A549 treated with GW870086 at 1 μM for 4 hours (cell line): Measurements from ENCODE around the gene NIF3L1. TPM values are rescaled to one million over a fixed set of nuclear protein-coding genes. Genes with fewer than 3 reads are reported as not detected.

ENCODE experiments used
- total RNA-seq: library from RNA; stranded (reverse); fragments of 200-300 nt; extraction: Qiagen RNA extraction; gene quantifications from 5 replicates; pipeline ENCODE4 v1.2.3, GENCODE V29; 2022; ENCODE audit warnings: low read depth

NIF3L1 gene
- 35.9 to 39.3 TPM (median 37.5 TPM) in 5 replicates for total RNA-seq

GRCh38 chr2:200888704-200889625 is at the start of gene NIF3L1, which contains the start of gene PPIL3:
Gene NIF3L1 (plus strand): TSS chr2:200889371. CDS start chr2:200891944, 2,573 bp downstream.
Gene PPIL3 (minus strand): TSS chr2:200889077. CDS start chr2:200887615, 1,462 bp downstream.

GRCh38 chr2:200864176-200865034 is 24.8 kb upstream of the NIF3L1 start, which contains the start of gene CLK1:
Gene CLK1 (minus strand): TSS chr2:200864658. CDS start chr2:200861862, 2,796 bp downstream.

Other genes with a start within 250 kb of the NIF3L1 start
- gene BZW1, start 77.5 kb upstream of the NIF3L1 start, total RNA-seq = 363 to 728 TPM (median 495 TPM) in 5 replicates
- 29.2 to 40.7 TPM (median 34.4 TPM) in 5 replicates for gene CLK1, start 24.7 kb upstream of the NIF3L1 start, total RNA-seq
- gene PPIL3, start 294 bp upstream of the NIF3L1 start, total RNA-seq = 24.2 to 32.1 TPM (median 26.0 TPM) in 5 replicates
- 11.2 to 18.8 TPM (median 13.5 TPM) in 5 replicates for gene ORC2, start 74.3 kb downstream of the NIF3L1 start, total RNA-seq
- gene HYCC2, start 182.3 kb downstream of the NIF3L1 start, total RNA-seq = 2.4 to 5.0 TPM (median 4.2 TPM) in 5 replicates
- gene NDUFB3, start 182.6 kb downstream of the NIF3L1 start, total RNA-seq = 124 to 169 TPM (median 144 TPM) in 5 replicates
- 87.6 to 118 TPM (median 96.2 TPM) in 5 replicates for gene CFLAR, start 226.8 kb downstream of the NIF3L1 start, total RNA-seq